SK-N-SH (cell line): ENCODE measurements around the gene TMEM200C. TPM values are rescaled to one million over a fixed set of nuclear protein-coding genes. Genes with fewer than 3 reads are reported as not detected.

Experiments used
- CTCF ChIA-PET: fragments of 300-600, 350-600 bp; formaldehyde crosslinking; extraction: SDS; loops from one replicate; lab custom pipeline; 2021; lab: Yijun Ruan, JAX
- POLR2A ChIA-PET: fragments of 350-600 bp; sonication (Branson Sonifier 250); formaldehyde crosslinking; extraction: SDS; loops from one replicate; lab custom pipeline; 2020; ENCODE audit warnings: antibody characterized with exemption, inconsistent platforms; lab: Yijun Ruan, JAX
- DNase-seq: peaks from one replicate; pipeline ENCODE4 v3.0.0; 2012
- H2AFZ ChIP-seq: fragments of 200-600 bp; sonication (generic); 2 replicates; pipeline ENCODE4 v1.8.1; 2016; ENCODE audit warnings: antibody characterized with exemption, mild to moderate bottlenecking, low read depth
- H3F3A ChIP-seq: fragments of 200-600 bp; sonication (generic); replicated peaks from 2 replicates; pipeline ENCODE3; 2016; ENCODE audit warnings: antibody characterized with exemption, mild to moderate bottlenecking; ENCODE audit not compliant: insufficient read depth
- H3K27ac ChIP-seq, 2 experiments: fragments of 200-500 bp in 1 of 2; fragments of 200-600 bp in 1 of 2; sonication (Bioruptor generic) in 1 of 2; sonication (generic), shearing (Covaris generic) in 1 of 2; 2 replicates each; pipeline versions ENCODE4 v1.5.1 to v1.6.1; 2014 to 2016; ENCODE audit warnings: low read depth in 2 of 2, inconsistent platforms in 1 of 2, low read length in 1 of 2, mild to moderate bottlenecking in 1 of 2, mixed read lengths in 1 of 2
- H3K27me3 ChIP-seq: fragments of 200-600 bp; sonication (generic), shearing (Covaris generic); 2 replicates; pipeline ENCODE4 v1.6.1; 2016; ENCODE audit warnings: mixed run types; ENCODE audit not compliant: insufficient read depth
- H3K36me3 ChIP-seq, 2 experiments: fragments of 200-500 bp in 1 of 2; fragments of 200-600 bp in 1 of 2; sonication (Bioruptor generic) in 1 of 2; sonication (generic) in 1 of 2; replicated peaks in 1 of 2; 2 replicates each; pipeline versions ENCODE3 to v1.5.1; 2014 to 2016; ENCODE audit warnings: low read length in 1 of 2, mild to moderate bottlenecking in 1 of 2; ENCODE audit not compliant: insufficient read depth in 2 of 2, control insufficient read depth in 1 of 2
- H3K4me1 ChIP-seq, 2 experiments: fragments of 200-500 bp in 1 of 2; fragments of 200-600 bp in 1 of 2; sonication (Bioruptor generic) in 1 of 2; sonication (generic), shearing (Covaris generic) in 1 of 2; 2 replicates each; pipeline versions ENCODE4 v1.5.1 to v1.6.1; 2014 to 2016; ENCODE audit warnings: low read depth in 1 of 2, low read length in 1 of 2, mixed run types in 1 of 2; ENCODE audit not compliant: insufficient read depth in 2 of 2, control insufficient read depth in 1 of 2
- H3K4me2 ChIP-seq: fragments of 200-600 bp; sonication (generic), shearing (Covaris generic); 2 replicates; pipeline ENCODE4 v1.6.1; 2017; ENCODE audit warnings: mixed run types
- H3K4me3 ChIP-seq, 2 experiments: fragments of 200-500 bp in 1 of 2; fragments of 200-600 bp in 1 of 2; sonication (Bioruptor generic) in 1 of 2; sonication (generic), shearing (Covaris generic) in 1 of 2; 2 replicates each; pipeline versions ENCODE4 v1.5.1 to v1.8.1; 2014 to 2016; ENCODE audit warnings: low read depth in 2 of 2, inconsistent platforms in 1 of 2, low read length in 1 of 2, mild to moderate bottlenecking in 1 of 2, mixed read lengths in 1 of 2, moderate library complexity in 1 of 2
- H3K79me2 ChIP-seq: fragments of 200-600 bp; sonication (generic); 2 replicates; pipeline ENCODE4 v1.8.1; 2017; ENCODE audit warnings: mild to moderate bottlenecking; ENCODE audit not compliant: insufficient read depth
- H3K9ac ChIP-seq: fragments of 200-600 bp; sonication (generic); 2 replicates; pipeline ENCODE4 v1.6.1; 2017; ENCODE audit warnings: mixed run types
- H3K9me2 ChIP-seq: fragments of 200-600 bp; sonication (generic); 2 replicates; pipeline ENCODE4 v1.6.1; 2017; ENCODE audit warnings: mixed run types
- H3K9me3 ChIP-seq: fragments of 200-600 bp; sonication (generic); 2 replicates; pipeline ENCODE4 v1.6.1; 2017; ENCODE audit warnings: mixed run types, mild to moderate bottlenecking, moderate library complexity
- H4K20me1 ChIP-seq: fragments of 200-600 bp; sonication (generic); 2 replicates; pipeline ENCODE4 v1.6.1; 2017; ENCODE audit warnings: mild to moderate bottlenecking, mixed run types; ENCODE audit not compliant: insufficient read depth
- CHD2 ChIP-seq: fragments of 150-350 bp; IDR thresholded peaks from 2 replicates; pipeline ENCODE4 v1.6.1; 2018; ENCODE audit warnings: low read length; ENCODE audit not compliant: partially characterized antibody
- FOSL2 ChIP-seq: IDR thresholded peaks from 2 replicates; pipeline ENCODE4 v1.4.0; 2012; ENCODE audit warnings: low read depth, mild to moderate bottlenecking, moderate library complexity, borderline replicate concordance
- FOXJ3 ChIP-seq: sonication (generic); formaldehyde crosslinking; IDR thresholded peaks from 2 replicates; pipeline ENCODE4 v1.5.1; 2020; ENCODE audit warnings: mild to moderate bottlenecking, missing genetic modification reagents
- FOXM1 ChIP-seq: IDR thresholded peaks from 2 replicates; pipeline ENCODE4 v1.4.0; 2012; ENCODE audit warnings: low read depth, mild to moderate bottlenecking
- GABPA ChIP-seq: IDR thresholded peaks from 2 replicates; pipeline ENCODE4 v1.4.0; 2012; ENCODE audit warnings: low read depth, mild to moderate bottlenecking
- GATA2 ChIP-seq: sonication (generic); formaldehyde crosslinking; IDR thresholded peaks from 2 replicates; pipeline ENCODE4 v1.5.0; 2020; ENCODE audit warnings: mild to moderate bottlenecking, missing genetic modification reagents
- JUND ChIP-seq: IDR thresholded peaks from 2 replicates; pipeline ENCODE4 v1.4.0; 2012
- MEF2A ChIP-seq: IDR thresholded peaks from 2 replicates; pipeline ENCODE4 v1.4.0; 2012; ENCODE audit warnings: low read depth, borderline replicate concordance
- NRF1 ChIP-seq: IDR thresholded peaks from 2 replicates; pipeline ENCODE4 v1.6.1; 2012; ENCODE audit warnings: low read depth, mild to moderate bottlenecking, low read length
- POLR2AphosphoS5 ChIP-seq: IDR thresholded peaks from 2 replicates; pipeline ENCODE4 v1.6.1; 2012; ENCODE audit warnings: low read depth, low read length
- RAD21 ChIP-seq: IDR thresholded peaks from 2 replicates; pipeline ENCODE4 v1.6.1; 2012; ENCODE audit warnings: mild to moderate bottlenecking, low read length
- RFX5 ChIP-seq: IDR thresholded peaks from 2 replicates; pipeline ENCODE4 v1.6.1; 2012; ENCODE audit warnings: mild to moderate bottlenecking, improper control_type of control experiment, low read length
- SIN3A ChIP-seq: IDR thresholded peaks from 2 replicates; pipeline ENCODE4 v1.6.1; 2012; ENCODE audit warnings: low read depth, mild to moderate bottlenecking, low read length, moderate library complexity, borderline replicate concordance
- SMC3 ChIP-seq: IDR thresholded peaks from 2 replicates; pipeline ENCODE4 v1.6.1; 2012; ENCODE audit warnings: low read depth, low read length, improper control_type of control experiment
- TCF12 ChIP-seq: IDR thresholded peaks from 2 replicates; pipeline ENCODE4 v1.4.0; 2012
- YY1 ChIP-seq: IDR thresholded peaks from 2 replicates; pipeline ENCODE4 v1.4.0; 2012; ENCODE audit warnings: low read depth, mild to moderate bottlenecking
- WGBS: methylation state at CpG from one replicate; pipeline ENCODE4 v1.1.6; 2017; ENCODE audit warnings: low lambda C conversion rate; 5-methylcytosine and 5-hydroxymethylcytosine counted together
- polyA plus RNA-seq, 3 experiments: library from polyadenylated mRNA; depleted of rRNA; stranded (reverse); fragments of >200 nt; gene quantifications; 2 replicates each; pipeline ENCODE4 v1.2.3, GENCODE V29; 2012
- TF ChIP-seq, protein P1 (sequence below): IDR thresholded peaks from 2 replicates; pipeline ENCODE4; 2012
- TF ChIP-seq, protein P2 (sequence below): IDR thresholded peaks from 2 replicates; pipeline ENCODE4 v1.4.0; 2012; ENCODE audit warnings: low read depth, borderline replicate concordance
- TF ChIP-seq, protein P3 (sequence below): IDR thresholded peaks from 2 replicates; pipeline ENCODE4 v1.4.0; 2012; ENCODE audit warnings: low read depth
- TF ChIP-seq, protein P4 (sequence below): IDR thresholded peaks from 2 replicates; pipeline ENCODE4 v1.4.0; 2012; ENCODE audit warnings: low read depth, borderline replicate concordance

Gene TMEM200C
- polyA plus RNA-seq, 1 of the 3 experiments (the other 2 are of a cell fraction): not detected

DNA sequence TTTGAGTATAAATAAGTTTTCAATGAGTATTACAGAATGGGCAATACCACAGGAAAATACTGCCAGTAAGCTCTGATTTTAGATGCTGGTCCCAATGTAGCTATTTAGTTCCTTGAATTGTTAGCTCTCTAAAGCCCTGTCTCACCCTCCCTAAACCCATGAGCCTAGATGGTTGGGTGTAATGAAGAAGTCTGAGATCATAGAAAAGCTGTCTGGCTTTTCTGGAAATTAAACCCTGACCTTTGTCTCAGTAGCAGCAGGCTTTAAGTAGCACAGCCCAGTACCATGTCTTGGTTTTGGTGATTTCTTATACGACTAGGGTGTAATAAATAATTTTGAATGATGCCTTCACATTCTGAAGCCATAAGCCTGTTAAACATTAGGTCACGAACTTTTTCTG, 55.3 kb downstream of the TMEM200C start:
- H3K9ac ChIP-seq: no peak overlapping the region
- no peak for TF ChIP-seq SIN3A
- no peak for TF ChIP-seq NRF1
- TF ChIP-seq FOSL2: no peak
- no peak for TF ChIP-seq GABPA
- TF ChIP-seq, protein P1, sequence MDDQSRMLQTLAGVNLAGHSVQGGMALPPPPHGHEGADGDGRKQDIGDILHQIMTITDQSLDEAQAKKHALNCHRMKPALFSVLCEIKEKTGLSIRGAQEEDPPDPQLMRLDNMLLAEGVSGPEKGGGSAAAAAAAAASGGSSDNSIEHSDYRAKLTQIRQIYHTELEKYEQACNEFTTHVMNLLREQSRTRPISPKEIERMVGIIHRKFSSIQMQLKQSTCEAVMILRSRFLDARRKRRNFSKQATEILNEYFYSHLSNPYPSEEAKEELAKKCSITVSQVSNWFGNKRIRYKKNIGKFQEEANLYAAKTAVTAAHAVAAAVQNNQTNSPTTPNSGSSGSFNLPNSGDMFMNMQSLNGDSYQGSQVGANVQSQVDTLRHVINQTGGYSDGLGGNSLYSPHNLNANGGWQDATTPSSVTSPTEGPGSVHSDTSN: no peak
- TF ChIP-seq MEF2A: no peak
- TF ChIP-seq POLR2AphosphoS5: no peak
- no peak for TF ChIP-seq GATA2 (CRISPR knock-in tag)
- no peak for TF ChIP-seq RFX5
- TF ChIP-seq JUND: no peak
- TF ChIP-seq FOXM1: no peak
- no peak for TF ChIP-seq RAD21
- TF ChIP-seq YY1: no peak
- TF ChIP-seq, protein P2, sequence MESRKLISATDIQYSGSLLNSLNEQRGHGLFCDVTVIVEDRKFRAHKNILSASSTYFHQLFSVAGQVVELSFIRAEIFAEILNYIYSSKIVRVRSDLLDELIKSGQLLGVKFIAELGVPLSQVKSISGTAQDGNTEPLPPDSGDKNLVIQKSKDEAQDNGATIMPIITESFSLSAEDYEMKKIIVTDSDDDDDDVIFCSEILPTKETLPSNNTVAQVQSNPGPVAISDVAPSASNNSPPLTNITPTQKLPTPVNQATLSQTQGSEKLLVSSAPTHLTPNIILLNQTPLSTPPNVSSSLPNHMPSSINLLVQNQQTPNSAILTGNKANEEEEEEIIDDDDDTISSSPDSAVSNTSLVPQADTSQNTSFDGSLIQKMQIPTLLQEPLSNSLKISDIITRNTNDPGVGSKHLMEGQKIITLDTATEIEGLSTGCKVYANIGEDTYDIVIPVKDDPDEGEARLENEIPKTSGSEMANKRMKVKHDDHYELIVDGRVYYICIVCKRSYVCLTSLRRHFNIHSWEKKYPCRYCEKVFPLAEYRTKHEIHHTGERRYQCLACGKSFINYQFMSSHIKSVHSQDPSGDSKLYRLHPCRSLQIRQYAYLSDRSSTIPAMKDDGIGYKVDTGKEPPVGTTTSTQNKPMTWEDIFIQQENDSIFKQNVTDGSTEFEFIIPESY: no peak
- TF ChIP-seq, protein P3, sequence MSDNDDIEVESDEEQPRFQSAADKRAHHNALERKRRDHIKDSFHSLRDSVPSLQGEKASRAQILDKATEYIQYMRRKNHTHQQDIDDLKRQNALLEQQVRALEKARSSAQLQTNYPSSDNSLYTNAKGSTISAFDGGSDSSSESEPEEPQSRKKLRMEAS: no peak
- TF ChIP-seq TCF12: no peak
- no peak for TF ChIP-seq CHD2
- TF ChIP-seq, protein P4, sequence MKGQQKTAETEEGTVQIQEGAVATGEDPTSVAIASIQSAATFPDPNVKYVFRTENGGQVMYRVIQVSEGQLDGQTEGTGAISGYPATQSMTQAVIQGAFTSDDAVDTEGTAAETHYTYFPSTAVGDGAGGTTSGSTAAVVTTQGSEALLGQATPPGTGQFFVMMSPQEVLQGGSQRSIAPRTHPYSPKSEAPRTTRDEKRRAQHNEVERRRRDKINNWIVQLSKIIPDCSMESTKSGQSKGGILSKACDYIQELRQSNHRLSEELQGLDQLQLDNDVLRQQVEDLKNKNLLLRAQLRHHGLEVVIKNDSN: no peak
- TF ChIP-seq FOXJ3 (CRISPR knock-in tag): no peak
- no peak for TF ChIP-seq SMC3
- H3K79me2 ChIP-seq: no peaks in the 10 kb centered on the region
- DNase-seq: no peak
- no peaks in the 10 kb centered on the region for H3K36me3 ChIP-seq
- no peak overlapping the region for H3K27ac ChIP-seq
- H3K4me2 ChIP-seq: no peak overlapping the region
- H3K9me2 ChIP-seq: no peaks in the 10 kb centered on the region
- no peaks in the 10 kb centered on the region for H3K4me1 ChIP-seq
- no peaks in the 10 kb centered on the region for H3K9me3 ChIP-seq
- H3K27me3 ChIP-seq: no peaks in the 10 kb centered on the region
- CTCF ChIA-PET: no interaction called here
- H3K4me3 ChIP-seq: no peak overlapping the region
- no peaks in the 10 kb centered on the region for H3F3A ChIP-seq
- no peaks in the 10 kb centered on the region for H4K20me1 ChIP-seq
- WGBS: 20% methylated on average over 2 of the region's 2 CpGs
- H2AFZ ChIP-seq: no peak overlapping the region
- POLR2A ChIA-PET: no interaction called here
